HepG2 (cell line): Measurements from ENCODE around the gene CD8A.

Source experiments
- FOXJ3 ChIP-seq: sonication (generic); formaldehyde crosslinking; IDR thresholded peaks from 2 replicates; pipeline ENCODE4 v1.4.0; 2020; ENCODE audit warnings: missing genetic modification reagents, mild to moderate bottlenecking, borderline replicate concordance
- RAD21 ChIP-seq: fragments of 450-650 bp; formaldehyde crosslinking; IDR thresholded peaks from 2 replicates; pipeline ENCODE4 v1.5.0; 2020; ENCODE audit warnings: mild to moderate bottlenecking

- TF ChIP-seq RAD21 (CRISPR knock-in tag) (no peak), FOXJ3 (CRISPR knock-in tag) (no peak)
Measured at GRCh38 chr2:86758405-86758804, 32.3 kb downstream of the CD8A start.
